Activated CD4-positive, CD25-positive, alpha-beta regulatory T cell treated with anti-CD3 and anti-CD28 coated beads, Interleukin-2, amount 50 U/mL, for 72 hours (primary cell): ENCODE data around the gene WASHC2A.
A peak's percentile ranks its signal among the peaks of the same experiment; 100 is the strongest.
"Not testable (repeated sequence)": the region's sequence is repeated elsewhere in the genome, so short reads cannot be mapped to it uniquely, and the experiment has no call there.

Experiments used
- DNase-seq: peaks from one replicate; pipeline ENCODE4 v3.0.0; 2021

WASHC2A gene

GRCh38 chr10:50067546-50068351 is at the start of gene WASHC2A:
TSS of gene WASHC2A (plus strand) at chr10:50067954. CDS start at chr10:50068006, 52 bp downstream.
- DNase-seq: peak; percentile 95

GRCh38 chr10:50019279-50019678 is 48.5 kb upstream of the WASHC2A start:
- not testable (repeated sequence) for DNase-seq

- not testable (repeated sequence) for DNase-seq
Measured at GRCh38 chr10:50020451-50021024, 47.2 kb upstream of the WASHC2A start.

GRCh38 chr10:50021646-50022045 is 46.1 kb upstream of the WASHC2A start:
- DNase-seq: no peak

GRCh38 chr10:50024716-50025383 is 42.9 kb upstream of the WASHC2A start:
- DNase-seq: not testable (repeated sequence)

GRCh38 chr10:50025627-50026026 is 42.1 kb upstream of the WASHC2A start:
- DNase-seq: no peak

- DNase-seq: no peak
Measured at GRCh38 chr10:50027195-50027594, 40.6 kb upstream of the WASHC2A start.

- DNase-seq: no peak
Measured at GRCh38 chr10:50033481-50033880, 34.3 kb upstream of the WASHC2A start.

GRCh38 chr10:50035337-50035736 is 32.4 kb upstream of the WASHC2A start:
- DNase-seq: not testable (repeated sequence)

GRCh38 chr10:50044941-50045664 is 22.7 kb upstream of the WASHC2A start:
- no peak for DNase-seq

GRCh38 chr10:50046457-50046856 is 21.3 kb upstream of the WASHC2A start:
- DNase-seq: not testable (repeated sequence)

GRCh38 chr10:50047594-50047993 is 20.2 kb upstream of the WASHC2A start:
- DNase-seq: not testable (repeated sequence)

GRCh38 chr10:50051995-50052660 is 15.6 kb upstream of the WASHC2A start:
- DNase-seq: not testable (repeated sequence)

GRCh38 chr10:50052778-50053376 is 14.9 kb upstream of the WASHC2A start:
- DNase-seq: not testable (repeated sequence)

GRCh38 chr10:50055494-50056292 is 12.1 kb upstream of the WASHC2A start:
- not testable (repeated sequence) for DNase-seq

GRCh38 chr10:50056654-50057053 is 11.1 kb upstream of the WASHC2A start:
- DNase-seq: not testable (repeated sequence)

GRCh38 chr10:50058727-50059126 is 9.0 kb upstream of the WASHC2A start:
- not testable (repeated sequence) for DNase-seq

- DNase-seq: not testable (repeated sequence)
Measured at GRCh38 chr10:50059946-50060345, 7.8 kb upstream of the WASHC2A start.

- DNase-seq: not testable (repeated sequence)
Measured at GRCh38 chr10:50061548-50061947, 6.2 kb upstream of the WASHC2A start.

GRCh38 chr10:50063100-50063499 is 4.7 kb upstream of the WASHC2A start:
- no peak for DNase-seq

- not testable (repeated sequence) for DNase-seq
Measured at GRCh38 chr10:50068352-50068659, 552 bp downstream of the WASHC2A start.
